Neuronal stem cell (in vitro differentiated cells): ENCODE data around the gene PDE9A.

Source experiments
- DNase-seq: peaks from one replicate; pipeline ENCODE4 v3.0.0-alpha.2; 2013; ENCODE audit warnings: low spot score
- H2AFZ ChIP-seq: one replicate; pipeline ENCODE4 v1.6.1; 2013; ENCODE audit warnings: mild to moderate bottlenecking, low read length, inconsistent platforms
- H2AK5ac ChIP-seq: 2 replicates; pipeline ENCODE4 v1.6.1; 2013; ENCODE audit warnings: low read depth, mild to moderate bottlenecking, inconsistent platforms, low read length, moderate library complexity, mixed read lengths
- H2BK120ac ChIP-seq: 2 replicates; pipeline ENCODE4 v1.6.1; 2013; ENCODE audit warnings: low read depth, mild to moderate bottlenecking, inconsistent platforms, low read length, moderate library complexity, mixed read lengths
- H2BK12ac ChIP-seq: one replicate; pipeline ENCODE4 v1.6.1; 2013; ENCODE audit warnings: low read length, inconsistent platforms
- H2BK15ac ChIP-seq: 2 replicates; pipeline ENCODE4 v1.6.1; 2013; ENCODE audit warnings: mild to moderate bottlenecking, low read length, inconsistent platforms, mixed read lengths
- H2BK5ac ChIP-seq: one replicate; pipeline ENCODE4 v1.6.1; 2013; ENCODE audit warnings: inconsistent platforms, mild to moderate bottlenecking, low read length, moderate library complexity
- H3K14ac ChIP-seq: one replicate; pipeline ENCODE4 v1.6.1; 2013; ENCODE audit warnings: low read length, inconsistent platforms
- H3K18ac ChIP-seq: 2 replicates; pipeline ENCODE4 v1.6.1; 2013; ENCODE audit warnings: low read length, inconsistent platforms
- H3K23ac ChIP-seq: 2 replicates; pipeline ENCODE4 v1.6.1; 2013; ENCODE audit warnings: low read depth, mild to moderate bottlenecking, mixed read lengths, low read length, inconsistent platforms; ENCODE audit not compliant: poor library complexity
- H3K27ac ChIP-seq: replicated peaks from 3 replicates; pipeline ENCODE4 v1.5.1; 2013; ENCODE audit warnings: low read length, inconsistent platforms
- H3K27me3 ChIP-seq, 3 experiments: 2 replicates each; pipeline ENCODE4 v1.6.1; 2013; ENCODE audit warnings: low read length in 3 of 3, mild to moderate bottlenecking in 2 of 3, inconsistent platforms in 1 of 3, low read depth in 1 of 3, mixed read lengths in 1 of 3, moderate library complexity in 1 of 3; ENCODE audit not compliant: control insufficient read depth in 3 of 3, insufficient read depth in 3 of 3
- H3K36me3 ChIP-seq, 2 donors: replicated peaks in 1 of 2; 2 replicates each; pipeline ENCODE4 v1.6.1; 2013; ENCODE audit warnings: low read length in 2 of 2; ENCODE audit not compliant: control insufficient read depth in 2 of 2, insufficient read depth in 2 of 2
- H3K4ac ChIP-seq: 2 replicates; pipeline ENCODE4 v1.6.1; 2013; ENCODE audit warnings: inconsistent platforms, mild to moderate bottlenecking, low read length, moderate library complexity
- H3K4me1 ChIP-seq, 2 donors: 1 replicate in 1 of 2; 2 replicates in 1 of 2; pipeline ENCODE4 v1.6.1; 2013; ENCODE audit warnings: low read length in 2 of 2, low read depth in 1 of 2; ENCODE audit not compliant: control insufficient read depth in 2 of 2, insufficient read depth in 1 of 2
- H3K4me2 ChIP-seq: one replicate; pipeline ENCODE4 v1.6.1; 2013; ENCODE audit warnings: mild to moderate bottlenecking, low read length, inconsistent platforms; ENCODE audit not compliant: insufficient read depth, poor library complexity, severe bottlenecking
- H3K4me3 ChIP-seq, 2 donors: 2 replicates each; pipeline ENCODE4 v1.5.1; 2013; ENCODE audit warnings: low read length in 2 of 2, mild to moderate bottlenecking in 2 of 2, inconsistent platforms in 1 of 2, moderate library complexity in 1 of 2
- H3K79me1 ChIP-seq: one replicate; pipeline ENCODE4 v1.6.1; 2013; ENCODE audit warnings: low read depth, mild to moderate bottlenecking, inconsistent platforms, low read length, moderate library complexity
- H3K9ac ChIP-seq: one replicate; pipeline ENCODE4 v1.6.1; 2013; ENCODE audit warnings: mild to moderate bottlenecking, low read depth, low read length, inconsistent platforms; ENCODE audit not compliant: poor library complexity
- H3K9me3 ChIP-seq, 2 donors: replicated peaks in 1 of 2; 2 replicates each; pipeline versions ENCODE3 to v1.6.1; 2013; ENCODE audit warnings: low read length in 2 of 2, mild to moderate bottlenecking in 2 of 2, inconsistent platforms in 1 of 2, low read depth in 1 of 2, mixed read lengths in 1 of 2, moderate library complexity in 1 of 2; ENCODE audit not compliant: control insufficient read depth in 2 of 2, insufficient read depth in 1 of 2
- H4K8ac ChIP-seq: one replicate; pipeline ENCODE4 v1.6.1; 2013; ENCODE audit warnings: low read depth, mild to moderate bottlenecking, inconsistent platforms, low read length, moderate library complexity
- H4K91ac ChIP-seq: one replicate; pipeline ENCODE4 v1.6.1; 2013; ENCODE audit warnings: low read length, low read depth, mild to moderate bottlenecking, inconsistent platforms; ENCODE audit not compliant: poor library complexity
- WGBS, 2 donors: extraction: QIAGEN DNeasy Blood & Tissue Kit; methylation state at CpG; one replicate each; pipeline ENCODE4 v1.1.7; 2013; ENCODE audit warnings: missing lambda C conversion rate in 2 of 2, mixed read lengths in 1 of 2; ENCODE audit not compliant: insufficient read length in 2 of 2, insufficient replicate concordance in 1 of 2; ENCODE audit errors: extremely low coverage in 2 of 2; 5-methylcytosine and 5-hydroxymethylcytosine counted together

The PDE9A gene

GRCh38 chr21:42651515-42652401 is 1.7 kb upstream of the PDE9A start:
- Histone ChIP-seq H4K91ac (no peak overlapping the region), H3K9me3 (no peaks in the 10 kb centered on the region), H4K8ac (no peak overlapping the region), H3K79me1 (peaks cover 5% of the 10 kb centered on the region), H3K4me1 (peaks cover 14 to 21% of the 10 kb centered on the region in 2 donors), H3K4me3 (no peak overlapping the region), H3K4ac (no peak overlapping the region), H2BK12ac (peak overlapping the region; percentile 4), H2AK5ac (peak overlapping the region; percentile 77), H3K36me3 (peaks cover 5 to 7% of the 10 kb centered on the region in 2 donors), H3K4me2 (no peak overlapping the region), H2BK15ac (peak overlapping the region; percentile 80), H2BK5ac (peak overlapping the region; percentile 2), H3K18ac (no peak overlapping the region), H2BK120ac (no peak overlapping the region), H3K14ac (no peak overlapping the region), H3K23ac (peak overlapping the region; percentile 69), H3K9ac (no peak overlapping the region), H3K27ac (no peak overlapping the region), H3K27me3 (no peaks in the 10 kb centered on the region), H2AFZ (no peak overlapping the region)
- WGBS, 2 donors, result no CpG with 5 or more reads among the region's 16 CpGs
- no peak for DNase-seq

GRCh38 chr21:42652527-42653230 is 742 bp upstream of the PDE9A start:
- DNase-seq, result peak; percentile 69
- Histone ChIP-seq H2BK120ac (peak overlapping the region; percentile 99), H4K91ac (peak overlapping the region; percentile 27), H3K36me3 (peaks cover 5 to 11% of the 10 kb centered on the region in 2 donors), H3K23ac (peak overlapping the region; percentile 69), H3K9me3 (no peaks in the 10 kb centered on the region), H3K4me3 (peak overlapping the region; percentile 55 to 83), H3K14ac (peak overlapping the region; percentile 97), H2BK12ac (peak overlapping the region; percentile 76), H4K8ac (no peak overlapping the region), H2AFZ (peak overlapping the region; percentile 91), H3K4ac (peak overlapping the region; percentile 13), H3K4me2 (peak overlapping the region; percentile 98), H3K79me1 (peaks cover 12% of the 10 kb centered on the region), H3K4me1 (peaks cover 14 to 21% of the 10 kb centered on the region in 2 donors), H3K18ac (peak overlapping the region; percentile 97), H2BK15ac (peak overlapping the region; percentile 80), H3K9ac (peak overlapping the region; percentile 81), H2BK5ac (peak overlapping the region; percentile 8), H3K27me3 (no peaks in the 10 kb centered on the region), H2AK5ac (peak overlapping the region; percentile 80), H3K27ac (peak overlapping the region; percentile 84)
- WGBS, 2 donors, result no CpG with 5 or more reads among the region's 24 CpGs

- Histone ChIP-seq H2BK5ac (no peak overlapping the region), H3K4me3 (peak overlapping the region; percentile 55 to 84), H3K18ac (peak overlapping the region; percentile 92), H4K8ac (no peak overlapping the region), H3K36me3 (peaks cover 6 to 11% of the 10 kb centered on the region in 2 donors), H3K23ac (peak overlapping the region; percentile 39), H3K27ac (peak overlapping the region; percentile 45), H2BK15ac (no peak overlapping the region), H3K4ac (no peak overlapping the region), H3K14ac (no peak overlapping the region), H3K9ac (peak overlapping the region; percentile 67), H3K27me3 (no peaks in the 10 kb centered on the region), H4K91ac (no peak overlapping the region), H2BK12ac (no peak overlapping the region), H3K4me1 (peaks cover 14 to 23% of the 10 kb centered on the region in 2 donors), H3K9me3 (no peaks in the 10 kb centered on the region), H3K79me1 (peaks cover 12% of the 10 kb centered on the region), H3K4me2 (peak overlapping the region; percentile 76), H2AK5ac (peak overlapping the region; percentile 91), H2BK120ac (no peak overlapping the region), H2AFZ (peak overlapping the region; percentile 77)
- no CpG with 5 or more reads among the region's 45 CpGs for WGBS, 2 donors
- peak; percentile 69 for DNase-seq
These were observed 925 bp downstream of the PDE9A start for GRCh38 chr21:42654179-42654912.
